Measurements from ENCODE around the gene ASNS.
"Not testable (repeated sequence)": the region's sequence is repeated elsewhere in the genome, so short reads cannot be mapped to it uniquely, and the experiment has no call there.

DNA sequence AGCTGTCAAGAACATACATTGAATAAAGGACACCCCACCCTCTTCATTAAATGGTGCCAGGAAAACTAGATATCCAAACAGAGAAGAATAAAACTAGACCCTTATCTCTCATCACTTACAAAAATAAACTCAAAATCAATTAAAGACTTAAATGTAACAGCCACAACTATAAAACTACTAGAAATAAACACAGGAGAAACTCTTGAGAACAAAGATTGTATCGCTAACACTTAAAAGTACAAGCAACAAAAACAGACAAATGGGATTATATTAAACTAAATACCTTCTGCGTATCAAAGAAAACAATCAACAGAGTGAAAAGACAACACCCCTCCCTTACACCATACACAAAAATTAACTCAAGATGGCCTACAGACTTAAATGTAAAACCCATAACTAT, 24.7 kb upstream of the ASNS start:
- TF ChIP-seq, protein P1, sequence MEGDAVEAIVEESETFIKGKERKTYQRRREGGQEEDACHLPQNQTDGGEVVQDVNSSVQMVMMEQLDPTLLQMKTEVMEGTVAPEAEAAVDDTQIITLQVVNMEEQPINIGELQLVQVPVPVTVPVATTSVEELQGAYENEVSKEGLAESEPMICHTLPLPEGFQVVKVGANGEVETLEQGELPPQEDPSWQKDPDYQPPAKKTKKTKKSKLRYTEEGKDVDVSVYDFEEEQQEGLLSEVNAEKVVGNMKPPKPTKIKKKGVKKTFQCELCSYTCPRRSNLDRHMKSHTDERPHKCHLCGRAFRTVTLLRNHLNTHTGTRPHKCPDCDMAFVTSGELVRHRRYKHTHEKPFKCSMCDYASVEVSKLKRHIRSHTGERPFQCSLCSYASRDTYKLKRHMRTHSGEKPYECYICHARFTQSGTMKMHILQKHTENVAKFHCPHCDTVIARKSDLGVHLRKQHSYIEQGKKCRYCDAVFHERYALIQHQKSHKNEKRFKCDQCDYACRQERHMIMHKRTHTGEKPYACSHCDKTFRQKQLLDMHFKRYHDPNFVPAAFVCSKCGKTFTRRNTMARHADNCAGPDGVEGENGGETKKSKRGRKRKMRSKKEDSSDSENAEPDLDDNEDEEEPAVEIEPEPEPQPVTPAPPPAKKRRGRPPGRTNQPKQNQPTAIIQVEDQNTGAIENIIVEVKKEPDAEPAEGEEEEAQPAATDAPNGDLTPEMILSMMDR (IDR thresholded peaks at IDR 0.05; ENCODE audit: poor library complexity), result not testable (repeated sequence)
- not testable (repeated sequence) for TF ChIP-seq EZH2 (IDR thresholded peaks at IDR 0.05; ENCODE audit: borderline replicate concordance); EZH2phosphoT487 (IDR thresholded peaks at IDR 0.05; ENCODE audit: low read depth, severe bottlenecking, unreplicated experiment)

Data from hepatocyte (in vitro differentiated cells).